8988T (cell line): ENCODE data around the gene ITGAD.

Source experiments
- DNase-seq: peaks from one replicate; pipeline ENCODE4 v3.0.0; 2011

ITGAD gene

GRCh38 chr16:31367853-31368252, 25.3 kb upstream of the ITGAD start:
- no peak for DNase-seq

GRCh38 chr16:31371008-31371407, 22.1 kb upstream of the ITGAD start:
- DNase-seq: no peak

- no peak for DNase-seq
These were observed 21.3 kb upstream of the ITGAD start for GRCh38 chr16:31371619-31372484.

- DNase-seq: no peak
These were observed 19.9 kb upstream of the ITGAD start for GRCh38 chr16:31373235-31373634.

- no peak for DNase-seq
These were observed 17.9 kb upstream of the ITGAD start for GRCh38 chr16:31375231-31375630.

DNA sequence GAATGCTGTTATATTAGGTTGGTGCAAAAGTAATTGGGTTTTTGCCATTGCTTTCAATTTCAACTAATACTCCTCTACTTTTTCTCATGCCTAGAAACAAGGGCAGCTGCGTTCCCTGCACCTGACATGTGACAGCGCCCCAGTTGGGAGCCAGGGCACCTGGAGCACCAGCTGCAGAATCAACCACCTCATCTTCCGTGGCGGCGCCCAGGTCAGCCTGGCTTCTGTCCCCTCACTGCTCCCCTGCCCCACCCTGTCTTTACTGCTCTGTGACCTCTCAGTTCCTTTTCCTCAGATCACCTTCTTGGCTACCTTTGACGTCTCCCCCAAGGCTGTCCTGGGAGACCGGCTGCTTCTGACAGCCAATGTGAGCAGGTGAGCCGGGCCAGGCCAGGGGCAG, 16.4 kb upstream of the ITGAD start:
- DNase-seq: no peak

- no peak for DNase-seq
These were observed 15.8 kb upstream of the ITGAD start for GRCh38 chr16:31377210-31377903.

- DNase-seq: no peak
These were observed 12.9 kb upstream of the ITGAD start for GRCh38 chr16:31380201-31380600.

DNA sequence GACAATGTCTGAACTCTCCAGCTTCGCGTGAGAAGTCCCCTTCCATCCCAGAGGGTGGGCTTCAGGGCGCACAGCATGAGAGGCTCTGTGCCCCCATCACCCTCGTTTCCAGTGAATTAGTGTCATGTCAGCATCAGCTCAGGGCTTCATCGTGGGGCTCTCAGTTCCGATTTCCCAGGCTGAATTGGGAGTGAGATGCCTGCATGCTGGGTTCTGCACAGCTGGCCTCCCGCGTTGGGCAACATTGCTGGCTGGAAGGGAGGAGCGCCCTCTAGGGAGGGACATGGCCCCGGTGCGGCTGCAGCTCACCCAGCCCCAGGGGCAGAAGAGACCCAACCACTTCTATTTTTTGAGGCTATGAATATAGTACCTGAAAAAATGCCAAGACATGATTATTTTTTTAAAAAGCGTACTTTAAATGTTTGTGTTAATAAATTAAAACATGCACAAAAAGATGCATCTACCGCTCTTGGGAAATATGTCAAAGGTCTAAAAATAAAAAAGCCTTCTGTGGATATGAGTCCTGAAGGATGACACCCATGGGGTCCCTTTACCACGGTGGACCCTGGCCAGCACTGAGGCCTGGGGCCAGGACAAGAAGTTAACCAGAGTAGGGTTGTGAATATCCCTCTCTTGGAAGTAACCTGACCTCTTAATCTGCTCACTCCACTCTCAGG, 10.5 kb upstream of the ITGAD start:
- peak; percentile 66 for DNase-seq

- no peak for DNase-seq
These were observed 7.5 kb upstream of the ITGAD start for GRCh38 chr16:31385680-31386079.

DNA sequence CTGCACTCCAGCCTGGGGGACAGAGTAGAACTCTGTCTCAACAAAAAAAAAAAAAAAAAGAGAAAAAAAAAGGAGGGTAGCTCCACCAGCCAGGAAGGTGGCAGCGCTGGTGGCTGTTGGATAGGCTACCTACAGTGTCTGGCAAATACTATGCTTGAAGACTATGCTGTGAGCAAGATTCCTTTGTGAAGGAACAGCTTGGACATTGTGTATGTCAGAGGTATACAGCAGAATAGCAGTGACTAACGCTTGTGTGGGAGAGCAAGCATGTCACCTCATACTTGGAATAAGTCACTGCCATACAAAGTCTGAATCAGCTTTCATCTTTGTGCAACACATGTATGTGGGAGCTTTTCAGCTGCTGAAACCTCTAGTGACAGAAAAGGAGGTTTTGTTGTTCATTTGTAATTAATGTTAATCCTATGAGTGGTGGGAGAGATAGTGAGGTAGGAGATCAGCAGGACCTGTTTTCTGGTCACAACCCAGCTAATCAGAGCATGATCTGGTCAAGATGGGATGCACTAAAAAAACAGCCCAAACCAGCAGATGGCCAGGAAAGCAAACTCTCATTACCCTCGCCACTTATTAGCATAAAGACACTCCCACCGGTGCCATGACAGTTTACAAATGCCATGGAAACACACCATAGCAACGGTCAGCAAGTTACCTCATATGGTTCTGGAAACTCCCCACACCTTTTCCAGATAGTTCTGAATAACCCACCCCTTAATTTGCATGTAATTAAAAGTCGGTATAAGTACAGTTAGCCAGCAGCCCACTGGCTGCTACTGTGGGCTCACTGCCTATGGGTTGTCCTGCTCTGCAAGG, 6.8 kb upstream of the ITGAD start:
- DNase-seq: no peak

- DNase-seq: no peak
These were observed 4.6 kb upstream of the ITGAD start for GRCh38 chr16:31388535-31388934.

DNA sequence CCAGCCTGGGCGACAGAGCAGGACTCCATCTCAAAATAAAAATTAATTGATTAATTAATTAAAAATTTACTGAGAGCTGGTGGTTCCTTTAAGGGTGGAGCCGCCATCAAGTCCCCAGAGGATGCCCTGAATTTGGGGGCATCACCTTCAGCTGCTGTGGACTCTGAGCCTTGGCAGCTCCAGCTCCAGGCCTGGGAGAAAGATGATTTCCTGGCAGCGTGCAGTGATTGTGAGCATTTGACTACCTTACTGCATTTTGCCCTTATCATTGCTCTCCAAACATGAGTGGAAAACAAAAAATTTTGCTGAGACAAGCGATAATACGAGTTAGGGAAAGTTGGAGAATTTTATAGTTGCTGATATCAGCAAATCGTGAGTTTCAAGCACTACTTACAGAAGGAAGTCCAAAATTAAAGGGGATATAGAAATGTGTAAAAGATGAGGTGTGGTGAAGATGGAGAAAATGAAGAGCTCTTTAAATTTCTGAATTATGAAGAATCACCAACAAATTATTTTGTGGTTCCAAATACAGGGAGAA, 2.6 kb upstream of the ITGAD start:
- DNase-seq: no peak

- no peak for DNase-seq
These were observed 2.5 kb downstream of the ITGAD start for GRCh38 chr16:31395647-31396046.

- no peak for DNase-seq
These were observed 4.0 kb downstream of the ITGAD start for GRCh38 chr16:31397096-31397660.

DNA sequence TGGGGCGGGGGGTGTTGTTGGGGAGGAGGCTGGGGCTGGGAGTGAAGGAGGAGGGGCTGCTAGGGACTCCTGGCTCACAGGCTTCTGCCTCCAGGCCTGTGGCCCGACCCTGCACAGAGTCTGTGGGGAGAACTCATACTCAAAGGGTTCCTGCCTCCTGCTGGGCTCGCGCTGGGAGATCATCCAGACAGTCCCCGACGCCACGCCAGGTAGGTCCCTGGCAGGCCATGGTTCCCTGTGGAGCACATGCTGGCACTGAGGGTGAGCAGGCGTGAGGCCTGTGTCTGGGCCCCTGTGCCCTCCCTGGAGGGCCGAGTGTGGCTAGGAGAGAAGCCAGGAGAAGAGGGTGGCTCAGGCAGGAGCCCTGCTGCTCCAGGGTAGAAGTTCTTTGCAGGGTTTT, 4.6 kb downstream of the ITGAD start:
- no peak for DNase-seq

GRCh38 chr16:31400191-31400590, 7.1 kb downstream of the ITGAD start:
- DNase-seq: no peak

DNA sequence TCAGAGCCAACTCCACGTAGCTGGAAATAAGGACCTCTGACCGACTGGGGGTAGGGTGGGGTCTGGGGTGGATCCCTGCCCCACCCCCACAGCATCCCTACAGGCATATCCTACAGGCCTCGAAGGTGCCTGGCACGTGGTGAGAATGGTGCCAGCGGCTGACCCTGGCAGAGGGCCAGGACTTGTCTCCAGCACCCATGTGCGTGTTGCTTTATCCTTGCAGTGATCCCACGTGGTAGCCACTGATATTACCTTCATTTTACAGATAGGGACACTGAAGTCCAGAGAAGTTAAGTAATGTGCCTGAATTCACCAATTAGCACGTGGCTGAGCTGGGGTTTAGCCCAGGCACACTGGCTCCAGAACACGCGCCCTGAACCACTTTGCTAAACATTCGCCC, 8.3 kb downstream of the ITGAD start:
- DNase-seq: no peak

- DNase-seq: no peak
These were observed 9.6 kb downstream of the ITGAD start for GRCh38 chr16:31402687-31403086.

GRCh38 chr16:31403590-31404352, 10.6 kb downstream of the ITGAD start:
- no peak for DNase-seq

DNA sequence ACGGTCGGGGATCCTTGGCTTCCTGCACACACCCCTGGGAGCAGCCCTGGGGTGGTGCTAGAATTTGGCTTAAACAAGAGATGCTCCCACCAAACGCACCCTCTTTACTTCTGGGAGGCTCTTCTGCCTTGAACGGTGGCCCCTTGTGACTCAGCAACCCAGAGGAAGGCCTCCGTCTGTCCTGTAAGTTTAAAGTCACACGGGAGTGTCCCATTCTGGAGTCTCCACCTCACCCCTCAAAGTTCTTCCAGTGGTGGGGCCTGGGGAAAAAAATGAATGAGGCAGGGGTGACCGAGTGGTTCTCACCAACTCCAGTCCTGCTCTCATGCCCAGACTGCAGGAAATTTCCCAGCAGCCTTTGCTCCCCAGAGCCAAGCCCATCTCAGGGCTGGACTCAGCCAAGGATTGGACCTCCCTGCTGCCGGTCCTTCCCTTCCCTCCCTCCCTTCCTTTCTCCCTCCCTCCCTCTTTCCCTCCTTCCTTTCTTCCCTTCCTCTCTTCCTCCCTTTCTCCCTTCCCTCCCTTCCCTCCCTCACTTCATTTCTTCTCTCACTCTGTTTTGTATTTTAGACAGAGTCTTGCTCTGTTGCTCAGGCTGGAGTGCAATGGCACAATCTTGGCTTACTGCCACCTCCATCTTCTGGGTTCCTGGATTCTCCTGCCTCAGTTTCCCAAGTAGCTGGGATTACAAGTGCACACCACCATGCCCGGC, 11.4 kb downstream of the ITGAD start:
- DNase-seq: no peak
